Measurements from ENCODE around the gene SH3GL1.

SH3GL1 gene, protein sequence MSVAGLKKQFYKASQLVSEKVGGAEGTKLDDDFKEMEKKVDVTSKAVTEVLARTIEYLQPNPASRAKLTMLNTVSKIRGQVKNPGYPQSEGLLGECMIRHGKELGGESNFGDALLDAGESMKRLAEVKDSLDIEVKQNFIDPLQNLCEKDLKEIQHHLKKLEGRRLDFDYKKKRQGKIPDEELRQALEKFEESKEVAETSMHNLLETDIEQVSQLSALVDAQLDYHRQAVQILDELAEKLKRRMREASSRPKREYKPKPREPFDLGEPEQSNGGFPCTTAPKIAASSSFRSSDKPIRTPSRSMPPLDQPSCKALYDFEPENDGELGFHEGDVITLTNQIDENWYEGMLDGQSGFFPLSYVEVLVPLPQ

DNA sequence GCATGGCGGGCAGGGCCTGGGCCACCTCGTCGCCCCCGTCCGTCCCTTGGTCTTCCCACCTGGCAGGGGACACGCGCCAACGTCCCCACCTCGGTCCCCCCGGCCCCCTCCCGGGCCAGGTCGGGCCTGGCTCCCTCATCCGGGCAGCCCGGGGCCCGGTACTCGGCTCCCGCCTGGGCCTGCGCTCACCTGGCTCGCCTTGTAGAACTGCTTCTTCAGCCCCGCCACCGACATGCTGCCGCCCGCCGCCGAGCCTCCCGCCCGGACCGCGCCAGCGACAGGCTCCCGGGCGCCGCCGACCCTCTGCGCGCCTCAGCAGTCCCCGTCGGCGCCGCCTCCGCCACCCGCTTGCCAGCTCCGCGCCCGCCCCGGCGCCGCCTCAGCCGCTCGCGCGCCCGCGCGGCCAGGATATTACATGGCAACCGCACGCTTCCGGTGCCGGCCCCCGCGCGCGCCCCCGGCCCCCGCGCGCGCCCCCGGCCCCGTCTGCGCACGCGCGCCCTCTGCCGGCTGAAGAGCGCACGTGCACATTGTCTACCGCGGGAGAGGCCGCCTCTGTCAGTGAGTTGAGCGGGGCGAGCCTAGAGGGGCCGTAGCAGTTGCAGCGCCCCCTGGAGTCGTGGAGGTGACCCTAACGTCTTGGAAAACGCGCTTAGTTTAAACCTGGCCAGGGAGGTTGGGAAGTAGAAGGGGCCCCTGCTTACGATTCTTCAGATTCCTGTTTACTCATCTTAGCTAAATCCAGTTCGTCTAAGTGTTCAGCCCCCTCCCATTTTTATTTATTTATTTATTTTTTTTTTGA lies at the start of gene SH3GL1:
Gene SH3GL1 (minus strand): TSS at position 413 of the 802 bp plus-strand sequence. CDS start 179 bp downstream, at position 234.
- DNase-seq (ENCODE audit: low spot score) (peak; percentile 85), FAIRE-seq (no peak)

GRCh38 chr19:4449639-4450028 lies 49.3 kb upstream of the SH3GL1 start:
- FAIRE-seq (no peak), DNase-seq (ENCODE audit: low spot score) (no peak)

GRCh38 chr19:4449022-4449638 lies 48.8 kb upstream of the SH3GL1 start:
- DNase-seq (ENCODE audit: low spot score): no peak
- no peak for FAIRE-seq

DNA sequence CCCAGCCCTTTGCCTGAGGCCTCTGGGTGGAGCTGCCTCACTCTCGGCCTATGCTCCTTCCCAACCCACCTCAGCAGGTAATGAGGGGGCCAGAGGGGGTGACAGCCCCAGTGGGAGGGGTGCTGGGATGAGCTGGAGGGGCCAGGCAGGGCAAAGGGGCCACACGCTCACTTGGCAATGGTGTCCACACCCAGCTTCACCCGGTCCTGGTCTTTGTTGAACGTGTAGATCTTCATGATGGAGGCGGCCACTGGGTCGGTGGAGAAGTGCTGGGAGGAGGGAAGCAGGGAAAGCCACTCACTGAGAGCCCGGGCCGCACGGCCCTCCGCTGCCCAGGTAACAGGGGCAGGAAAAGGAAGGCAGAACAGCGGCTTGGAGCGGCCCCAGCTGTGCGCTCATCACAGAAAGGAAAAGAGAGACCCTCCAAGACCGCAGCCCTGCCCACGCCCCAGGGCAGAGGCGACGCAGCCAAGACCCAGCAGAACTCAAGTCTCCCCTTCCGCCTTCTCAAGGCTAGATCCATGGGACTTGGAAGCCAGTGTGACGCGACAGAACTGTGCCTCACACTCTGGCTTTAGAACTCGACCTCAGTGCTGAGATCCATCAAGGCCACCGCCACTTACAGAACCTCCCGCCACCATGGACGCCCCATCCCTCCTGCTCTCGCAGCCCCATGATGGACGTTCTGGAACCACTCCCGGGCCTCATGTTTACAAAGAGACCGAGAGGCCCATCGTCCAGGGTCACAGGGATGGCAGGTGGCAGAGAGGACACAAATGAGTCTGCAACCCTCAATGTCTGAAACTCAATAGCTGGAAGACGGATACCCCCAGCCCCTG lies 48.0 kb upstream of the SH3GL1 start:
- no peak for DNase-seq (ENCODE audit: low spot score)
- no peak for FAIRE-seq

GRCh38 chr19:4447327-4448146 lies 47.2 kb upstream of the SH3GL1 start:
- DNase-seq (ENCODE audit: low spot score) (no peak), FAIRE-seq (no peak)

DNA sequence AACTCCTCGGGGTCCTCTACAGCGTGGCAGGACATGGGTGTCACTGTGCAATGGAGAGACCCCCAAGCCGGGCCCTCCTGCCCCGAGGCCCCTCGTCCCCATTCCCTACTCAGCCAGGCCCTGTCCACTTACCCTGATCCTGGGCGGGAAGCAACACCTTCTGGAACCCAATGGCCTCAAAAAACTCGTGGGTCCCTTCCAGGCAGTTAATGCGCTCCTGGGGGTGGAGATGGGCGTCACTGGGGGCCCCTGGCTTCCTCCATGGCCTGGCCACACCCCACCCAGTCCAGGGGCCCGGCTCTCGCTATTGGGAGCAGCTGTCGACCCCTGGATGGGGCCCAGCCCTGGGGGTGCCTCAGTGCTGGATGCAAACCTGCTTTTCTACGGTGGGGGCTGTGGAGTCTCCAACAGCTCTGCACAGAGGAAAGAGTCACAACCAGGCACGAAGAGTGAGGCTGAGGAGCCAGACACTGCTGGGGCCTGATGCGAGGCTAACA lies 46.4 kb upstream of the SH3GL1 start:
- FAIRE-seq (no peak), DNase-seq (ENCODE audit: low spot score) (no peak)

DNA sequence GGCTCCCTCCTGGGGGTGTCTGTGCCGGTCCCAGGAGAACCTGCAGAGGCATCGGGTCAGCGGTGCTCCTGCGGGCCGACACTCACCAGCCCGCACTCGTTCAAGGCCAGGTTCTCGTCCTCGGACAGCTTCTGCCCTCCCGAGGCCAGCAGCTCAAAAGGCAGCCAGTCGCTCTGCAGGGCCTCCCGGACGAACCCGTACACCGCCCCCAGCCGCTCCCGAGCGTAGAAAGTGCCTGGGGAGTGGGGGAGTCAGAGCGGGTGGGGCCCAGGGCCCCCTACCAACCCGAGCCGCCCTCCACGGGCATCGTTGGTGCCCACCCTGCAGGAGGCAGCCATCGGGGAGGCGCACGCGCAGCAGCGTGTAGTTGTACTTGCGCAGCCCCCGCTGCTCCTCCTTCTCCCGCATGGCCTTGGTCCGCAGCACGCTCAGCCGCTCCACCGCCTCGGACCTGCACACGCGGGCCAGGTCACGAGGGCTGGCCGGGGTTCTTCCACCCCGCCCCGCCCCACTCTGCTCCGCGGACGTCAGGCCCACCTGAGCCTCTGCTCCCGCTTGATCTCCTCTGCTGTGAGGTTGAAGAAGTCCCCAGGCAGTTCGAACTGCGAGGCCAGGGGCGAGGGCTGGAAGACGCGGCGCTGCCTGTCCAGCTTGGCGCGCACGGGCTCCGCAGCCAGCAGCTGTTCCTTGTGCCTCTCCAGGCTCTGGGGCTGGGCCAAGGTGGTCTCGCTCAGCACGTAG lies 45.8 kb upstream of the SH3GL1 start:
- DNase-seq (ENCODE audit: low spot score) (no peak), FAIRE-seq (no peak)

DNA sequence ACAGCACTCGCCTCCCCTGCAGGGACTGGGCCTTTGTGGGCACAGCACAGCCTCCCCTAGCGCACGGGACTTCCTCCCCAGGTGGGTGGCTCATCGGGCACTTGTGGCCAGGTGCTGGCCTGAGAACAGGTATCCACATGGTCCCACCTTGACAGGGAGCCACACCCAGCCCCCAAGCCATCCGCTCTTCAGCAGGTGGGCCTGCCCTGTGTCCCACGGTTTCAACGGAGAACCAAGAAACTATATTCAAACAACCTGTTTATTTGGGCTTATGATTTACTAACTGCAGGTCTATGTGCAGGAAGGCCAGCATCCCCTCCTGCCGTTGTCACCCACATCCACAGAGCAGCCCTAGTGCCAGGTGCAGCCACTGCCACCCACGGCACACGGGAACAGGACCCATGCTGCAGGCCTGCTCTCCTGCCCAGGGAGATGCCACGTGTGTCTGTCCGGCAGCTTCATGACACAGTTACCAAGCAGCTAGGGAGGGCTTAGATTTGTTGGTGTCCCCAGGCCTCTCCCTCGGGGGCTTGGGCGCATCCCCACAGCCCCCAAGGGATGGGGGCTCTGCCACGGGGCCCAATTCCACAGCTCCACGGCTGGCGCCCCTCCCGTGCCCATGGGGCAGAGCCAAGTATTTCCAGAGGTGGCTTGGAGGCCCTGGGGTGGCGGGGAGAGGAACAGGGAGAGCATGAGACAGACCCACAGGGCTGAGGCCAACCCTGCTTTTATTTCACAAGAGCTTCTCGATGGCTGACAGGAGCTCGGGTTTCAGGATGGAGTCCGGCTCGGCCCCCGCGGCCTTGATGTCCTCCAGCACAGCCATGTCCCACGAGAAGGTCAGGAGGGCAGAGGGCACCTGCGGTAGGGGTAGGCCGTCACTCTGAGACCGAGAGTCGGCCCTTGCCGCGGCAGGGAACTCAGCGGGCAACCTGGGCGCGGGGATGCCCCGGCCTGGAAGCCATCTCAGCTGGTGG lies 44.7 kb upstream of the SH3GL1 start:
- FAIRE-seq (no peak), DNase-seq (ENCODE audit: low spot score) (no peak)

GRCh38 chr19:4443966-4444764 lies 43.8 kb upstream of the SH3GL1 start:
- no peak for DNase-seq (ENCODE audit: low spot score)
- no peak for FAIRE-seq

DNA sequence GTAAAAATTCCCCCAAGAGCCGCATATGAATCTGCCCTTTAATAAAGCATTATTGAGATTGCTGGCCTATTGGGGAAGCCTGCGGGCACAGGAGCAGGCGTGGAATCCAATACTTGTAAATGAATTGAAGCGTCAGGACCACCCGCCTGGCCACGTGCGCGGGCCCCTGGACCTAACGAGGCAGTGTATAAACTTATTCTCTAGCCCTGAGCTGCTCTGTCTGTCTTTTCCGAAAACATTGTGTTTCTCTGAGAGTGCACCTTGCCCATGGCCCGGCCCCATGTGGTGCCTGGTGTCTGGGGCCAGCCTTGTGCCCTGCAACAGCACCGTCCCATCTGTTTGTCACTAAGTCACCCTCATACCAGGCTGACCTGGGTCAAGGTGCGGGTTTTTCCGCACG lies 42.8 kb upstream of the SH3GL1 start:
- DNase-seq (ENCODE audit: low spot score) (no peak), FAIRE-seq (no peak)

DNA sequence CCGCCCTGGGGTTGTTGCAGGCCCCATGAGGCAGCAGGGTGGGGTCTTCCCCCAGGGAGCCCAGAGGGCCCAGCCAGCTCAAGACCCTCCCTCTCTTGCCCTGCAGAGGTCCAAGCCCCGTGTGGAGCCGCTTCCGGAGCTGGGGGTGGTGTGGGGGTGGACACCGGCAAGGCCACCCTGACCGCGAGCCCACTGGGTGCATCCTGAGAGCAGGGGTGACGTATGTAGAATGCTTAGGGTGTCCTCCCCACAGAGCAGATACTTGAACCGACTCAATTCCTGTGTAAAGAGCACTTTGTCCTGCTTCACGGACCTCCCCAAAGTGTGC lies 42.4 kb upstream of the SH3GL1 start:
- FAIRE-seq: no peak
- DNase-seq (ENCODE audit: low spot score): no peak

DNA sequence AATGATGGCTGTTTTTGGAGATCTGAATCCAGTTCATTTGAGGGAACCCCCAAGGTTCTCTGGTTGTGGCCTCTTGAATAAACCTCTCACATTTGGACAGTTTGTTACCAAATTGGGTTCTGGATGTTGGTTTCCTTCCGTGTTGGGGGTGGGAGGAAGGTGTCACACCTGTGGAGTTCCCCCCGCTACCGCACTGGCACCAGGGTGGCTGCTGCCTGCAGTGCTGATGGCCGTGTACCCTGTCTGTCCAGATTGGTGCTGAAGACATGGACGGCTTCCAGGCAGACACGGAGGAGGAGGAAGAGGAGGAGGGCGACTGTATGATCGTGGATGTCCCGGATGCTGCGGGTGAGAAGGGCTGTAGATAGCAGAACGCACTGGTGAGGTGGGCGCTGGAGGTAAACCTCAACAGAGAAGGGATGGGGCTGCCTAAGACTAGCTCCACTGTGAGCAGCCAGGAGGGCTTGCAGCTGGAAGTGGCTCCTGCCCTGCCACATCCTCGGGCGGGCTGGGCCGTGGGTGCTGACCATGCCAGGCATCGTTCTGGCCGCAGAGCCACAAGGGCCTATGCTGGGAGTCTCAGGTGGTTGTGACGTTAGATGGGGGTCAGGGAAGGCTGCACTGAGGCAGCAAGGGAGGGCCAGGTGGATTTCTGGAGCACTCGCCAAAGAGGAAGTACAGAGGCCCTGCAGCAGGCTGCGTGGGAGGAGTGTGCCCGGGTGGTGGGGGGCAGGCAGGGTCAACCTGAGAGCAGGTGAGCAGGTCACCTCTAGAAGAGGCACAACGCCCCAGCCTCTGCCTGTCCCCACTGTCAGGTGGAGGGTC lies 41.9 kb upstream of the SH3GL1 start:
- DNase-seq (ENCODE audit: low spot score): no peak

GRCh38 chr19:4439243-4439642 lies 38.9 kb upstream of the SH3GL1 start:
- FAIRE-seq (no peak), DNase-seq (ENCODE audit: low spot score) (no peak)

More for the DNA sequence above, 41.9 kb upstream of the SH3GL1 start:
- FAIRE-seq: no peak

GRCh38 chr19:4437103-4437502 lies 36.8 kb upstream of the SH3GL1 start:
- DNase-seq (ENCODE audit: low spot score) (no peak), FAIRE-seq (no peak)

DNA sequence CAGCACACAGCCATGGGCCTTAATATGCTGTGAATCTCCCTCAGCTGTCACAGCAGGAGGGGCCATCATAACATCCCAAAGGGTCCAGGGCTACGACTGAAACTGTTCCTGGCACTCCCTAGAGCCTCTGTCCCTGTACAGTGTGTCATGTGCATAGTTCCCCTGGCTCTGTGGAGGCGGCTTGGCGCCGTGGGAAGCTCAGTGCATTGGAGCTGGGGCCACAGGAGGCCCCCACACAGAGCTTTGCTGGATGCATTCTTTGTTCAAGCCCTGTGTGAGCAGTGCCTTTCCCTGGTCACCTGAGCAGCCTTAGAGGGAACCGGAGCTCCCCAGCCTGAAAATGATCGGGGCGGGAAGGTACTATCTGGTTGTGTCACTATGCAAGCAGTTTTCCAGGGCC lies 35.9 kb upstream of the SH3GL1 start:
- DNase-seq (ENCODE audit: low spot score) (no peak), FAIRE-seq (no peak)

- no peak for DNase-seq (ENCODE audit: low spot score)
- FAIRE-seq: no peak
Observed at GRCh38 chr19:4434391-4434790, 34.0 kb upstream of the SH3GL1 start.

Data from urothelium cell line (cell line).